Nephron (organoid): Measurements from ENCODE around the gene BTN2A1.
A peak's percentile ranks its signal among the peaks of the same experiment; 100 is the strongest.

Source experiments
- H3K27ac Mint-ChIP-seq, 3 experiments: 2 replicates each; pipeline ENCODE4 v1.8.0; 2020; ENCODE audit warnings: mixed read lengths in 3 of 3, mild to moderate bottlenecking in 2 of 3, moderate library complexity in 1 of 3
- H3K27me3 Mint-ChIP-seq: 2 replicates; pipeline ENCODE4 v1.8.0; 2021; ENCODE audit warnings: low read depth, mild to moderate bottlenecking, moderate library complexity, mixed read lengths
- H3K36me3 Mint-ChIP-seq: 2 replicates; pipeline ENCODE4 v1.8.0; 2020; ENCODE audit warnings: low read depth, mixed read lengths
- H3K4me1 Mint-ChIP-seq: 2 replicates; pipeline ENCODE4 v1.8.0; 2020; ENCODE audit warnings: mixed read lengths
- H3K4me3 Mint-ChIP-seq, 3 experiments: 2 replicates each; pipeline ENCODE4 v1.8.0; 2020; ENCODE audit warnings: mild to moderate bottlenecking in 3 of 3, mixed read lengths in 3 of 3, moderate library complexity in 2 of 3
- H3K9me3 Mint-ChIP-seq: 2 replicates; pipeline ENCODE4 v1.8.0; 2020; ENCODE audit warnings: mixed read lengths
- TF ChIP-seq, protein P1 (sequence below), 3 experiments: fragments of 200-600 bp; sonication (generic); IDR thresholded peaks; one replicate each; pipeline ENCODE4 v1.5.0; 2021; ENCODE audit warnings: antibody characterized with exemption in 3 of 3; ENCODE audit not compliant: unreplicated experiment in 3 of 3

Gene BTN2A1

GRCh38 chr6:26493258-26493657 is 35.5 kb downstream of the BTN2A1 start:
- H3K27ac Mint-ChIP-seq = no peak overlapping the region
- H3K27me3 Mint-ChIP-seq = peaks cover 7% of the 10 kb centered on the region

GRCh38 chr6:26494117-26494516 is 36.4 kb downstream of the BTN2A1 start:
- TF ChIP-seq, protein P1, sequence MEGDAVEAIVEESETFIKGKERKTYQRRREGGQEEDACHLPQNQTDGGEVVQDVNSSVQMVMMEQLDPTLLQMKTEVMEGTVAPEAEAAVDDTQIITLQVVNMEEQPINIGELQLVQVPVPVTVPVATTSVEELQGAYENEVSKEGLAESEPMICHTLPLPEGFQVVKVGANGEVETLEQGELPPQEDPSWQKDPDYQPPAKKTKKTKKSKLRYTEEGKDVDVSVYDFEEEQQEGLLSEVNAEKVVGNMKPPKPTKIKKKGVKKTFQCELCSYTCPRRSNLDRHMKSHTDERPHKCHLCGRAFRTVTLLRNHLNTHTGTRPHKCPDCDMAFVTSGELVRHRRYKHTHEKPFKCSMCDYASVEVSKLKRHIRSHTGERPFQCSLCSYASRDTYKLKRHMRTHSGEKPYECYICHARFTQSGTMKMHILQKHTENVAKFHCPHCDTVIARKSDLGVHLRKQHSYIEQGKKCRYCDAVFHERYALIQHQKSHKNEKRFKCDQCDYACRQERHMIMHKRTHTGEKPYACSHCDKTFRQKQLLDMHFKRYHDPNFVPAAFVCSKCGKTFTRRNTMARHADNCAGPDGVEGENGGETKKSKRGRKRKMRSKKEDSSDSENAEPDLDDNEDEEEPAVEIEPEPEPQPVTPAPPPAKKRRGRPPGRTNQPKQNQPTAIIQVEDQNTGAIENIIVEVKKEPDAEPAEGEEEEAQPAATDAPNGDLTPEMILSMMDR (IDR thresholded peaks at IDR 0.05; ENCODE audit: unreplicated experiment in 3 of 3) = no peak
- H3K4me3 Mint-ChIP-seq = no peak overlapping the region
- H3K36me3 Mint-ChIP-seq = no peaks in the 10 kb centered on the region

More at GRCh38 chr6:26493258-26493657, 35.5 kb downstream of the BTN2A1 start:
- no peaks in the 10 kb centered on the region for H3K4me1 Mint-ChIP-seq
- H3K36me3 Mint-ChIP-seq = no peaks in the 10 kb centered on the region
- TF ChIP-seq, protein P1 (IDR thresholded peaks at IDR 0.05; ENCODE audit: unreplicated experiment in 3 of 3) = no peak
- H3K4me3 Mint-ChIP-seq = no peak overlapping the region
- H3K9me3 Mint-ChIP-seq = no peaks in the 10 kb centered on the region

DNA sequence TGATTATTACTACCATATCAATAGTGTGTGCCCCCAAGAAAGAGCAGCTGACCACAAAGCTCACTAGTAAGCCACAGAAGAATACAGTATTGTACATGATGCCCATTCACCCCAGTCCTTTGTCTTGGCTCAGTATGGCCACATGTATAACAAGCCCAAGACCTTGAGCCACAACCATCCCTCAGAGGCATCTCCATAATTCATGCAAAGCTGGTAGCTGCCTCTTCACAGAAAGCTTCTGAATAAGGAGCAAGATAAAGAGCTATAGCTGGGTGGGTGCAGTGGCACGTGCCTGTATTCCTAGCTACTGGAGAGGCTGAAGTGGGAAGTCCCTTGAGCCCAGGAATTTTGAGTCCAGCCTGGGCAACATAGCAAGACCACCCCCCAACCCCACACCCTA is 37.5 kb downstream of the BTN2A1 start:
- no peaks in the 10 kb centered on the region for H3K4me1 Mint-ChIP-seq
- TF ChIP-seq, protein P1 (IDR thresholded peaks at IDR 0.05; ENCODE audit: unreplicated experiment in 3 of 3) = no peak
- H3K27me3 Mint-ChIP-seq = peaks cover 11% of the 10 kb centered on the region
- no peaks in the 10 kb centered on the region for H3K9me3 Mint-ChIP-seq
- no peaks in the 10 kb centered on the region for H3K36me3 Mint-ChIP-seq
- no peak overlapping the region for H3K4me3 Mint-ChIP-seq
- no peak overlapping the region for H3K27ac Mint-ChIP-seq

More at GRCh38 chr6:26494117-26494516, 36.4 kb downstream of the BTN2A1 start:
- H3K4me1 Mint-ChIP-seq = no peaks in the 10 kb centered on the region
- peaks cover 7% of the 10 kb centered on the region for H3K27me3 Mint-ChIP-seq
- no peaks in the 10 kb centered on the region for H3K9me3 Mint-ChIP-seq
- no peak overlapping the region for H3K27ac Mint-ChIP-seq

- H3K9me3 Mint-ChIP-seq = no peaks in the 10 kb centered on the region
- H3K27ac Mint-ChIP-seq = no peak overlapping the region
- no peak overlapping the region for H3K4me3 Mint-ChIP-seq
- no peaks in the 10 kb centered on the region for H3K36me3 Mint-ChIP-seq
- H3K4me1 Mint-ChIP-seq = peaks cover 8% of the 10 kb centered on the region
- peaks cover 34% of the 10 kb centered on the region for H3K27me3 Mint-ChIP-seq
- TF ChIP-seq, protein P1 (IDR thresholded peaks at IDR 0.05; ENCODE audit: unreplicated experiment in 3 of 3) = no peak
Measured at GRCh38 chr6:26497610-26498009, 39.9 kb downstream of the BTN2A1 start.

GRCh38 chr6:26500102-26500501 is 42.3 kb downstream of the BTN2A1 start, which contains the start of gene BTN1A1:
TSS of gene BTN1A1 (plus strand) at chr6:26500303. CDS start at chr6:26501287, 984 bp downstream.
- H3K9me3 Mint-ChIP-seq = no peaks in the 10 kb centered on the region
- TF ChIP-seq, protein P1 (IDR thresholded peaks at IDR 0.05; ENCODE audit: unreplicated experiment in 3 of 3) = no peak
- H3K27ac Mint-ChIP-seq = no peak within 1 kb of the TSS
- no peaks in the 10 kb centered on the region for H3K36me3 Mint-ChIP-seq
- peak within 1 kb of the TSS in 2 of 3 experiments; percentile 58 to 71 for H3K4me3 Mint-ChIP-seq
- peaks cover 8% of the 10 kb centered on the region for H3K4me1 Mint-ChIP-seq
- peaks cover 47% of the 10 kb centered on the region for H3K27me3 Mint-ChIP-seq

DNA sequence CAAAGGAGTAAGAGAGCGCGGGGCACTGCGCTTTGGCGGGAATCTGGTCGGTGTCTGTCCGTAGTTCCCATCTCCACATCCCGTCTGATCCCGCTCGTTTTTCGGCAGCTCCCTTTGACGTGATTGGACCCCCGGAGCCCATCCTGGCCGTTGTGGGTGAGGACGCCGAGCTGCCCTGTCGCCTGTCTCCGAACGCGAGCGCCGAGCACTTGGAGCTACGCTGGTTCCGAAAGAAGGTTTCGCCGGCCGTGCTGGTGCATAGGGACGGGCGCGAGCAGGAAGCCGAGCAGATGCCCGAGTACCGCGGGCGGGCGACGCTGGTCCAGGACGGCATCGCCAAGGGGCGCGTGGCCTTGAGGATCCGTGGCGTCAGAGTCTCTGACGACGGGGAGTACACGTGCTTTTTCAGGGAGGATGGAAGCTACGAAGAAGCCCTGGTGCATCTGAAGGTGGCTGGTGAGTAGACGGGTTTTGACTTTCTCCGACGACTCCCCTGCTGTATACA is 43.8 kb downstream of the BTN2A1 start:
- Mint-ChIP-seq H3K27ac (no peak overlapping the region), H3K27me3 (peaks cover 58% of the 10 kb centered on the region), H3K9me3 (no peaks in the 10 kb centered on the region), H3K36me3 (no peaks in the 10 kb centered on the region), H3K4me3 (peak overlapping the region; percentile 58 to 71 (median 61)), H3K4me1 (peaks cover 8% of the 10 kb centered on the region)
- TF ChIP-seq, protein P1 (IDR thresholded peaks at IDR 0.05; ENCODE audit: unreplicated experiment in 3 of 3) = no peak
